Neural progenitor cell (in vitro differentiated cells): ENCODE measurements around the gene UVSSA.

ENCODE experiments used
- EZH2 ChIP-seq: fragments of 200-600 bp; sonication (generic); IDR thresholded peaks from 2 replicates; pipeline ENCODE4 v1.6.1; 2017; ENCODE audit warnings: antibody characterized with exemption, mild to moderate bottlenecking, moderate library complexity
- TF ChIP-seq, protein P1 (sequence below): fragments of 200-600 bp; sonication (generic); IDR thresholded peaks from 2 replicates; pipeline ENCODE4 v1.5.1; 2017; ENCODE audit warnings: antibody characterized with exemption, mild to moderate bottlenecking

DNA sequence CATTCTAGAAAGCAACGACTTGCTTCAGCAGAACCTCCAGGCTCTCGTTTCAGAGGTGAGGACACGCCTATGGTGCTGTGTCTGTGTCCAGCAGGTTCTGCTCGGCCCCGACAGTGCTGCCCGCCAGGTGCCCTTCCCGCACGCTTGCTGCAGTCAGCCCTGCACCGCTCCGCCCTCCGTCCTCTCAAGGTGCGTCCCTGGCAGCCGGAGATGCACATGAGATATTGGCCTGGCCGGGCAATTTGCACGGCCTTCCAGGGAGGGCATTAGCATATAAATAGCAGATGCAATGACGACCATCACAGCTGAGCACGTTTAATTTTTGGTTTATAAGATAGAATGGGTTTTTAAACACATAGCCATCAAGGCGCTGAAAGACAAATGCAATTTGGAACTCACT, 14.4 kb downstream of the UVSSA start:
- TF ChIP-seq, protein P1, sequence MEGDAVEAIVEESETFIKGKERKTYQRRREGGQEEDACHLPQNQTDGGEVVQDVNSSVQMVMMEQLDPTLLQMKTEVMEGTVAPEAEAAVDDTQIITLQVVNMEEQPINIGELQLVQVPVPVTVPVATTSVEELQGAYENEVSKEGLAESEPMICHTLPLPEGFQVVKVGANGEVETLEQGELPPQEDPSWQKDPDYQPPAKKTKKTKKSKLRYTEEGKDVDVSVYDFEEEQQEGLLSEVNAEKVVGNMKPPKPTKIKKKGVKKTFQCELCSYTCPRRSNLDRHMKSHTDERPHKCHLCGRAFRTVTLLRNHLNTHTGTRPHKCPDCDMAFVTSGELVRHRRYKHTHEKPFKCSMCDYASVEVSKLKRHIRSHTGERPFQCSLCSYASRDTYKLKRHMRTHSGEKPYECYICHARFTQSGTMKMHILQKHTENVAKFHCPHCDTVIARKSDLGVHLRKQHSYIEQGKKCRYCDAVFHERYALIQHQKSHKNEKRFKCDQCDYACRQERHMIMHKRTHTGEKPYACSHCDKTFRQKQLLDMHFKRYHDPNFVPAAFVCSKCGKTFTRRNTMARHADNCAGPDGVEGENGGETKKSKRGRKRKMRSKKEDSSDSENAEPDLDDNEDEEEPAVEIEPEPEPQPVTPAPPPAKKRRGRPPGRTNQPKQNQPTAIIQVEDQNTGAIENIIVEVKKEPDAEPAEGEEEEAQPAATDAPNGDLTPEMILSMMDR: no peak
- no peak for TF ChIP-seq EZH2
